Embryonic facial prominence (tissue), 1 donor: ENCODE results near the gene SYNC.
"Not testable (repeated sequence)": the region's sequence is repeated elsewhere in the genome, so short reads cannot be mapped to it uniquely, and the experiment has no call there.

Source experiments
- DNase-seq: peaks from one replicate; pipeline ENCODE4 v3.0.0-alpha.2; 2016; ENCODE audit errors: extremely low spot score

Gene SYNC

GRCh38 chr1:32642292-32642827 is 60.2 kb downstream of the SYNC start:
- not testable (repeated sequence) for DNase-seq

GRCh38 chr1:32639489-32640075 is 63.0 kb downstream of the SYNC start:
- DNase-seq: no peak

GRCh38 chr1:32636914-32637645 is 65.5 kb downstream of the SYNC start:
- no peak for DNase-seq

- DNase-seq: no peak
Measured at GRCh38 chr1:32635508-32636277, 66.9 kb downstream of the SYNC start.

GRCh38 chr1:32632829-32633228 is 69.7 kb downstream of the SYNC start:
- no peak for DNase-seq

- DNase-seq: not testable (repeated sequence)
Measured at GRCh38 chr1:32630173-32630572, 72.4 kb downstream of the SYNC start.
